Activated T-cell treated with anti-CD3 and anti-CD28 coated beads, Interleukin-2, amount 50 U/mL, for 72 hours (primary cell): ENCODE results near the gene AQR. TPM values are rescaled to one million over a fixed set of nuclear protein-coding genes. Genes with fewer than 3 reads are reported as not detected.
A peak's percentile ranks its signal among the peaks of the same experiment; 100 is the strongest.
"Not testable (repeated sequence)": the region's sequence is repeated elsewhere in the genome, so short reads cannot be mapped to it uniquely, and the experiment has no call there.

Experiments
- ATAC-seq, 2 donors: fragments of 150-1000 bp; cut with Tn5 transposase; replicated peaks in 1 of 2; 2 replicates each; pipeline ENCODE4 v1.10.0; 2021; ENCODE audit warnings: moderate library complexity in 2 of 2, mild to moderate bottlenecking in 1 of 2
- DNase-seq, 2 donors: peaks; one replicate each; pipeline ENCODE4 v3.0.0; 2021 to 2022; ENCODE audit warnings: mixed read lengths in 1 of 2
- H3K27ac Mint-ChIP-seq: one replicate; pipeline ENCODE4 v1.8.0; 2022; ENCODE audit warnings: mild to moderate bottlenecking, moderate library complexity, mixed read lengths
- H3K27me3 Mint-ChIP-seq: one replicate; pipeline ENCODE4 v1.8.0; 2022; ENCODE audit warnings: low read depth, mixed read lengths
- H3K36me3 Mint-ChIP-seq, 2 donors: one replicate each; pipeline ENCODE4 v1.8.0; 2022; ENCODE audit warnings: mixed read lengths in 2 of 2, mild to moderate bottlenecking in 1 of 2; ENCODE audit not compliant: insufficient read depth in 2 of 2
- H3K4me1 Mint-ChIP-seq: one replicate; pipeline ENCODE4 v1.8.0; 2022; ENCODE audit warnings: low read depth, mixed read lengths
- H3K4me3 Mint-ChIP-seq, 2 donors: one replicate each; pipeline ENCODE4 v1.8.0; 2022; ENCODE audit warnings: mild to moderate bottlenecking in 2 of 2, mixed read lengths in 2 of 2, moderate library complexity in 2 of 2
- H3K9me3 Mint-ChIP-seq, 2 donors: one replicate each; pipeline ENCODE4 v1.8.0; 2022; ENCODE audit warnings: mixed read lengths in 2 of 2
- total RNA-seq, 2 donors: library from RNA; stranded (reverse); gene quantifications; one replicate each; pipeline ENCODE4 v1.2.3, GENCODE V29; 2022

The AQR gene
- total RNA-seq, 2 donors from 2014 or later: 32.1 to 33.9 TPM

GRCh38 chr15:34943264-34943663 is 26.3 kb downstream of the AQR start:
- ATAC-seq, H3K27me3 Mint-ChIP-seq, H3K27ac Mint-ChIP-seq, DNase-seq, H3K4me3 Mint-ChIP-seq, H3K4me1 Mint-ChIP-seq, H3K36me3 Mint-ChIP-seq, H3K9me3 Mint-ChIP-seq: not testable (repeated sequence)

DNA sequence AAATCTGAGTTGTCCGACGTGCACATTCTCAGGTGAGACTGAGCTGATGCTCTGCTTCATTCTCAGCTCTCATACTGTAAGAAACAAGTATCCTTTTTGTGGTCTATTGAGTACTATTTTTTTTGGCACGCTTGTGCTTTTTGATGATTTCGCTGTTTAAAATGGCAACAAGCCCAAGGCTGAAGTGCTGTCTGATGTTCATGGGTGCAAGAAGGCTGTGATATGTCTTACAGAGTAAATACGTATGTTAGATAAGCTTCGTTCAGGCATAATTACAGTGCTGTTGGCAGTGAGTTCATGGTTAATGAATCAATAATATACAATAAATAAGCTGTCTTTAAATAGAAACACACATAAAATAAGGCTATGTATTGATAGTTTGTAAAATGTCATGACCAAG is 27.2 kb downstream of the AQR start:
- Mint-ChIP-seq H3K9me3 (no peaks in the 10 kb centered on the region), H3K4me1 (no peaks in the 10 kb centered on the region), H3K4me3 (no peak overlapping the region), H3K36me3 (peaks cover 0 to 5% of the 10 kb centered on the region in 2 donors), H3K27ac (no peak overlapping the region), H3K27me3 (no peaks in the 10 kb centered on the region)
- DNase-seq (no peak), ATAC-seq (no peak)

GRCh38 chr15:34941831-34942230 is 27.7 kb downstream of the AQR start:
- Mint-ChIP-seq H3K9me3 (no peaks in the 10 kb centered on the region), H3K27ac (no peak overlapping the region), H3K4me1 (no peaks in the 10 kb centered on the region), H3K27me3 (no peaks in the 10 kb centered on the region), H3K36me3 (peaks cover 0 to 5% of the 10 kb centered on the region in 2 donors), H3K4me3 (no peak overlapping the region)
- DNase-seq (no peak), ATAC-seq (no peak)

- no peaks in the 10 kb centered on the region for H3K4me1 Mint-ChIP-seq
- H3K27ac Mint-ChIP-seq: no peak overlapping the region
- H3K27me3 Mint-ChIP-seq: no peaks in the 10 kb centered on the region
- peaks cover 0 to 6% of the 10 kb centered on the region in 2 donors for H3K36me3 Mint-ChIP-seq
- ATAC-seq (no peak), DNase-seq (no peak)
- no peak overlapping the region for H3K4me3 Mint-ChIP-seq
- H3K9me3 Mint-ChIP-seq: no peaks in the 10 kb centered on the region
Measured at GRCh38 chr15:34941185-34941698, 28.3 kb downstream of the AQR start.

DNA sequence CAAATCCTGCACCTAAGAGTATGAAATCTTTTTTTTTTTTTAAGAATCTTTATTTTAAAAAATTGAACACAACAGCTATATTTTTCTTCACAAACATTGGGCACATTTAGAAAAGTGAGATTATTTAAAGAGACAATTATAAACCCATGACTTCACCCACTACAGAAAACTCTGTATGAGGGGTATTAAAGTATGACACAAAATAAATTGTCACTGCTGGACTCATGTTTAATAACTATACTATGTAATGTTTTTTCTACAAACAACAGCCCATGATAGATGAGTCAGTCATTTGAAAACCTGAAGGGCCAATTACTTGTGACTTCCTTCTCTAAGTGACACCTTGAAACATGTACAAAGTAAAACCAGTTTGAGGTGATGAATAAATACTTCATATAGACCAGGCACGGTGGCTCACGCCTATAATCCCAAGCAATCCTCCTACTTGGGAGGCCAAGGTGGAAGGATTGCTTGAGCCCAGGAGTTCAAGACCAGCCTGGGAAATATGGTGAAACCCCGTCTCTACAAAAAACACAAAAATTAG is 36.0 kb downstream of the AQR start:
- no peaks in the 10 kb centered on the region for H3K27me3 Mint-ChIP-seq
- no peak for DNase-seq
- H3K9me3 Mint-ChIP-seq: no peaks in the 10 kb centered on the region
- H3K4me3 Mint-ChIP-seq: no peak overlapping the region
- ATAC-seq: no peak
- H3K36me3 Mint-ChIP-seq: peaks cover 7 to 31% of the 10 kb centered on the region in 2 donors
- no peaks in the 10 kb centered on the region for H3K4me1 Mint-ChIP-seq
- peak overlapping the region; percentile 38 for H3K27ac Mint-ChIP-seq

GRCh38 chr15:34928349-34928748 is 41.2 kb downstream of the AQR start:
- H3K27me3 Mint-ChIP-seq, ATAC-seq, DNase-seq, H3K9me3 Mint-ChIP-seq, H3K4me3 Mint-ChIP-seq, H3K4me1 Mint-ChIP-seq, H3K27ac Mint-ChIP-seq: not testable (repeated sequence)
- peaks cover 9 to 34% of the 10 kb centered on the region in 2 donors for H3K36me3 Mint-ChIP-seq

GRCh38 chr15:34927726-34928125 is 41.8 kb downstream of the AQR start:
- Mint-ChIP-seq H3K4me1 (no peaks in the 10 kb centered on the region), H3K27me3 (no peaks in the 10 kb centered on the region), H3K9me3 (no peaks in the 10 kb centered on the region), H3K36me3 (peaks cover 9 to 30% of the 10 kb centered on the region in 2 donors), H3K4me3 (no peak overlapping the region), H3K27ac (no peak overlapping the region)
- no peak for DNase-seq
- no peak for ATAC-seq

DNA sequence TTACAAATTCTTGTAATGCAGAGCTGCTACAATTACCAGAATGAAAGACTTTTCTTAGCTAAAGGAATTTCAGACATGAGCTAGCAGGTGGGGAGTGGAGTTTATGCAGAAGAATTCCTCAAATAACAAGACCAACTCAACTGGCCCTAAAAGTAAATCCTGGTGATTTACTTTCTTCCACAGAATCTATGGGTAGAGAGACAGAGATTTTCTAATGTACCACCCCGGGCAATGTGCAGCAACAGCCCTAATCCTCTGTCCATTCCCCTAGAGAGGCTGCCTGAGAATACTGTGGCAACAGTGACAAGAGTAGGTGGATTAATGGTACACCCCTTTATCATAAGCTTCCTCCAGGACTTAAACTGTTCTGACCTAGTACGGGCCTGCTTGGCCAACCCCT is 55.2 kb downstream of the AQR start:
- no peak overlapping the region for H3K27ac Mint-ChIP-seq

DNA sequence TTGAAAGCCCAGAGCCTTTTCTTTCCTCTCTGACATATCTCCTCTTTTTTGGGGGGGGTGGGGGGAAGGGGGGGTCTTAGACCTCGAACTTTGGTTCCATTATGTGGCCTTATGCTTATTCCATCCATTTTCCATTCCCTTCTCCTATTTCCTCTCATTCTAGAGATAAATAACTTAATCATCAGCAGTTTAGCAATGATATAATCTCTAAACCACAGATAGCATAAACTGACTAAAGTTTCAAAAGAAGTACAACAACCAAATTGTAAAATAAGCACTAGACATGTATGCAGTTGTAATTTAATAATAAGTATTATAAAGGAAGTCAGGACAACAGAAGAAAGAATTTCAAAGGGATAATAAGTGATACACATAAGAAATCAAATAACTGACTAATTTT is 64.5 kb downstream of the AQR start:
- Mint-ChIP-seq H3K36me3 (peaks cover 4 to 15% of the 10 kb centered on the region in 2 donors), H3K27ac (no peak overlapping the region), H3K4me1 (no peaks in the 10 kb centered on the region), H3K4me3 (no peak overlapping the region), H3K27me3 (no peaks in the 10 kb centered on the region), H3K9me3 (no peaks in the 10 kb centered on the region)
- DNase-seq (no peak), ATAC-seq (no peak)

More for the DNA sequence above, 55.2 kb downstream of the AQR start:
- ATAC-seq (no peak), DNase-seq (no peak)
- peaks cover 8 to 18% of the 10 kb centered on the region in 2 donors for H3K36me3 Mint-ChIP-seq
- H3K27me3 Mint-ChIP-seq: no peaks in the 10 kb centered on the region
- H3K4me3 Mint-ChIP-seq: no peak overlapping the region
- H3K9me3 Mint-ChIP-seq: no peaks in the 10 kb centered on the region
- H3K4me1 Mint-ChIP-seq: no peaks in the 10 kb centered on the region

DNA sequence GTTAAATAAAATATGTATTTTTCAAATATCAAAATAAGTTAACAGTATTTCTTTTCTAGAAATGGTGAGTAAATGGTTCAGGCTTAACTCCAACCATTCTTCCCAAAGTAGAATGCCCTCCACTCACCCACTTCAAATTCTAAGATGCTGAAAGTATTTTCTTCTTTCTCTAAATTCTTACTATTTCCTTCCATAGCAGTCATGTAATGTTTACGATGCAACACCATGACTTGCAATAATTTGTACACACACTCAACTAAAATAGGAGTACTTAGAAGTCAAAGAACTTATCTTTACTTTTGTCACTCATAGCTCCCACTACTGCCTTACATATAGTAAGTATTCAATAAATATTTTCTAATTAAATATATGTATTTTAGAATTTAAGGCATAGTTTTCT is 65.0 kb downstream of the AQR start:
- H3K27ac Mint-ChIP-seq: peak overlapping the region; percentile 16
- ATAC-seq: no peak
- peaks cover 4 to 15% of the 10 kb centered on the region in 2 donors for H3K36me3 Mint-ChIP-seq
- no peak overlapping the region for H3K4me3 Mint-ChIP-seq
- no peaks in the 10 kb centered on the region for H3K4me1 Mint-ChIP-seq
- H3K27me3 Mint-ChIP-seq: no peaks in the 10 kb centered on the region
- no peak for DNase-seq
- no peaks in the 10 kb centered on the region for H3K9me3 Mint-ChIP-seq

- DNase-seq (no peak), ATAC-seq (no peak)
- H3K9me3 Mint-ChIP-seq: no peaks in the 10 kb centered on the region
- no peaks in the 10 kb centered on the region for H3K27me3 Mint-ChIP-seq
- H3K27ac Mint-ChIP-seq: no peak overlapping the region
- no peak overlapping the region for H3K4me3 Mint-ChIP-seq
- H3K4me1 Mint-ChIP-seq: no peaks in the 10 kb centered on the region
- H3K36me3 Mint-ChIP-seq: peaks cover 1 to 21% of the 10 kb centered on the region in 2 donors
Measured at GRCh38 chr15:34900748-34901147, 68.8 kb downstream of the AQR start.

DNA sequence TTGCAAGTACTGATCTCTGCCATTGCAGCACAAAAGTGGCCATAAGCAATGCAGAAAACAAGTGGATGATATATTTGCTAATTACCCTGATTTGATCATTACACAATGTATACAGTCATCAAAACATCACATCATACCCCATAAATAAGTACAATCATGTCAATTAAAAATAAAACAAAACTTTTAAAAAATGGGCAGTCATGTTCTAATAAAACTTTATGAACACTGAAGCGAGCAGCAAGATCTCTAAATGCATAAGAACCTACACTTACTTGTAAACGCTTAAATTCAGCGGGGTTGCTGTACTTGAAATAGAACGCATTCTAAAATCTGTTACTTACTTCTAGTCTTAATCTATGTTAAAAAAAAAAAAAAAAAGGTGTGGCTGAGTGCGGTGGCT is 73.4 kb downstream of the AQR start:
- no peak for DNase-seq
- Mint-ChIP-seq H3K4me1 (no peaks in the 10 kb centered on the region), H3K27me3 (no peaks in the 10 kb centered on the region), H3K9me3 (peaks cover 0 to 15% of the 10 kb centered on the region in 2 donors), H3K27ac (no peak overlapping the region), H3K36me3 (peaks cover 27 to 46% of the 10 kb centered on the region in 2 donors), H3K4me3 (no peak overlapping the region)
- no peak for ATAC-seq

DNA sequence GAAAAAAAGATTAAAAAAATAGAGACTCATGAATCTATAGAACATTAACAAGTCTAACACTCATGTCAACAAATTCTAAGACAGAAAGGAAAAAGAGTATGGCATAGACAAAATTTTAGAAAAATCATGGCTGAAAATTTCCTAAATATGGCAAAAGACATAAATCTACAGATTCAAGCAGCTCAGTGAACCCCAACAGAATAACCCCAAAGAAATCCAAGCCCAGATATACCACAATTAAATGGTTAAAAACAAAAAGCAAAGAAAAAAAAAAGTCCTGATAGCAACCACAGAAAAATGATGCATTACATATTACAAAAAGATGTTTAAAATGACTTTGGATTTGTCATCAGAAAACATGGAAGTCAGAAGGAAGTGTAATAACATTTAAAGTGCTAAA is 75.6 kb downstream of the AQR start:
- no peak for ATAC-seq
- Mint-ChIP-seq H3K36me3 (peaks cover 28 to 50% of the 10 kb centered on the region in 2 donors), H3K4me3 (no peak overlapping the region), H3K27ac (no peak overlapping the region), H3K27me3 (no peaks in the 10 kb centered on the region), H3K9me3 (peaks cover 0 to 15% of the 10 kb centered on the region in 2 donors), H3K4me1 (no peaks in the 10 kb centered on the region)
- DNase-seq: no peak

- H3K4me3 Mint-ChIP-seq: no peak overlapping the region
- no peaks in the 10 kb centered on the region for H3K27me3 Mint-ChIP-seq
- DNase-seq: no peak
- no peaks in the 10 kb centered on the region for H3K4me1 Mint-ChIP-seq
- H3K36me3 Mint-ChIP-seq: peaks cover 28 to 50% of the 10 kb centered on the region in 2 donors
- peaks cover 0 to 15% of the 10 kb centered on the region in 2 donors for H3K9me3 Mint-ChIP-seq
- no peak for ATAC-seq
- H3K27ac Mint-ChIP-seq: no peak overlapping the region
Measured at GRCh38 chr15:34892963-34893591, 76.5 kb downstream of the AQR start.
